Activated T-cell treated with anti-CD3 and anti-CD28 coated beads for 1 hour (primary cell): Measurements from ENCODE around the gene SMNDC1.
"Not testable (repeated sequence)": the region's sequence is repeated elsewhere in the genome, so short reads cannot be mapped to it uniquely, and the experiment has no call there.

Experiments used
- DNase-seq: peaks from one replicate; pipeline ENCODE4 v3.0.0-alpha.2; 2020; ENCODE audit warnings: low read depth

Gene SMNDC1

DNA sequence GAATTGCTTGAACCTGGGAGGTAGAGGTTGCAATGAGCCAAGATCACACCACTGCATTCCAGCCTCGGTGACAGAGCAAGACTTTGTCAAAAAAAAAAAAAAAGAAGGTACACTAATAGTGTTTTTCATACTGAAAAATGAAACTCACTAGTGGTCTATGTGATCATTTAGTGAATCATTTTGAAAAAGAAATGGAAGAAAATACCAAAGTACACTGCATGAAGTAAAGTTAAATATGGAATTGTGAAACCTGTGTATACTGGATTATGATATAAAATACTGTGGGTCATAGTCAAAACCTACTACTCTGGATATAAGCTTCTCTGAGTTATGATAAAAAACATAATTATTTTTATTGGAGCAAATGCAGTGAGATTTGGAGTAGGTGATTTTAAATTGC, 55.2 kb downstream of the SMNDC1 start:
- DNase-seq = not testable (repeated sequence)

DNA sequence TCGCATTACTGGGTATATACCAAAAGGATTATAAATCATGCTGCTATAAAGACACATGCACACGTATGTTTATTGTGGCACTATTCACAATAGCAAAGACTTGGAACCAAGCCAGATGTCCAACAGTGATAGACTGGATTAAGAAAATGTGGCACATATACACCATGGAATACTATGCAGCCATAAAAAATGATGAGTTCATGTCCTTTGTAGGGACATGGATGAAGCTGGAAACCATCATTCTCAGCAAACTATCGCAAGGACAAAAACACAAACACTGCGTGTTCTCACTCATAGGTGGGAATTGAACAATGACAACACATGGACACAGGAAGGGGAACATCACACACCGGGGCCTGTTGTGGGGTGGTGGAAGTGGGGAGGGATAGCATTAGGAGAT, 56.9 kb downstream of the SMNDC1 start:
- not testable (repeated sequence) for DNase-seq

DNA sequence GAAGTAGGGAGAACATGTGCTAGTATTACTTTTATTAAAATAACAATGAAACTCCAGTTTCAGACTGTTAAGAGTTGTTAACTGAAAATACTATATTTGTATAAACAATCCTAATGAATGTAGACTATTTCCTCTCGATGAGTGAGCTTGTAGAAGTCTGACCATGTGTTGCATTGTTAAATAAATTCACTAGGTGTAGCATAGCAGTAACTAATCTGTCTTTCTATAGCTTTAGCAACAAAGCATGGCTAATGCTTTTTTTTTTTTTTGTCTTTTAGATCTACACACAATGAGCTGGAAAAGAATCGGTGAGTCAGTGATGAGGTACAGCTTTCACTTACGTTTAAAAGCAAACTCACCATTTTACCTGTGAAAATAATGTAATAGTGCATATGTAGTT, 60.2 kb downstream of the SMNDC1 start:
- DNase-seq = no peak

DNA sequence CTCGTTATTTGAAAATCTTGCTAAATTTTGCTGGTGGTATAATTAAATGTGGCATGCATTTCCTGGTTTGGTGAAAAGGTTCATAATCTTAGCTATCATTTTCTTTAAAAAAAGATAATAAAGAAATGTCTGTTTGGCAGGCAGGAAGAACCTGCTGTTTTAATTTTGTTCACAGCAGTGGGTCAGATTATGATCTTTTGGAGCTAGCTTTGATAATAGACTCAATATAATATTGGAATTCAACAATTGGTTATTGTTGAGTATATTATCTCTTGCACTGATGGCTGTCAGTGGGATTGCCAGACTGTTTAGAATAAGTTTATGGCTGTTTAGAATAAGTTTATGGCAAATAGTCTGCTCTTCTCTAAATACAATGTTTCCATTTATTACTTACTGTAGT, 62.2 kb downstream of the SMNDC1 start:
- DNase-seq = no peak

DNA sequence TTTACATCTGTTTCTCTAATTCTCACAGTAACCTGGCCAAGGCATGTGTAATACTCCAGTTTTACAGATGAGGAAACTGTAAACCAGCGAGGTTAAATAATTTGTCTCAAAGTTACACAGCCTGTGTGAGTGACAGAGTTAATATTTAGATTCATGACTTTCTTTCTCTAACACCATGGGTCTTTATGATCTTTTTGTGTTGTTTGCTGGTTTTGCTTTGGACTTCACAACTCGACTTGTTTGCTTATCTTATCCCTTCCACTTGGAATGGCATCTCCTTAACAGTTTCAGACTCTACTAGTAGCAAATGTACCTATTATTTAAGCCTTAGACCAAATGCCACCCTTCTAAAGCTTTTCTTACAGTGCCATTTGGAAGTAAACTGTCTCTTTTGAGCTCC, 62.9 kb downstream of the SMNDC1 start:
- no peak for DNase-seq

DNA sequence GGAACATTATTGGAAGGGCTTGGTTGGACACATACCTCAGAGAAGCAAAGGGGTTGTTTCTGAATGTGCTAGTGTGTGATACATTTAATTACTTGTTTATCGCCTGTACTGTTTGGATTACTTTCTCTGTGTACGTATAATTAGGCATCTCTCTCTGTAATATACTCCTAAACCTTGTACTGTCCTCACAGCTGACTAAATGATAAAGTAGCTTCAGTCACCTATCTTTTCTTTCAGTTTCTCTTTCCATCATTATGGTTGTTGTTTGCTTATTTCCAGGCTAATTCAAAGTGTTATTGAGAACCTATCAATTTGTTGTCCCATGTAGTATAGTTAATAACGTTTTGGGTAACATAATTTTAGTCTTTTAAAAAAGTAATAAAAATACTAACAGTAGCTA, 63.3 kb downstream of the SMNDC1 start:
- no peak for DNase-seq
